ENCODE results near the gene DRGX.
A peak's percentile ranks its signal among the peaks of the same experiment; 100 is the strongest.

DRGX gene

DNA sequence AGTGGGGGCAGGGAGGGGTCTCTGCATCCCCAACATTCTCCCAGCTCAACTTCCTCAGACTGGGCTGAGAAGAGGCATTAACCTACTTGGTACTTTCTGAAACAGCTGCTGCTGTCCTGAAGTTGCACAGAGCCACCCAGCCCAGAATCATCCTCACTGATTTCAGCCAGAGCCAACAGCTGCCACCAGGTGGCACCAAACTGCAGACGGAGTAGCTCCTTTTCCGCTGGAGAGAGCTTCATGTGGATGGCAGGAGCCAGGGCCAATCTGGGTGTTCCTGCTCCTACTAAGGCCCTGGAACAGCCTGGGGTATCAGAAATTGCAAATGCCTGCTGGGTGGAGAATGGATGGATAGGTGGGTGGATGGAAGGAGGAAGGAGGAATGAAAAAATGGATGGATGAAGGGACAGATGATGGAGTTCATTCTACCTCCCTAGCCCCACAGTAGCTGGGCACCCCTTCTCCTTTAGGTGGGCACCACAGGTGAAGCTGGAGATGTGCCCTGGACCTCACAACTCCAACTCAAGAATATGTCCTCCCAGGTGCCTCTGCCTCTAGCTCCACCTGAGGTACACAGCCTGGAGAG lies 11.8 kb upstream of the DRGX start:
- DNase-seq = peak; percentile 55 to 91

DNA sequence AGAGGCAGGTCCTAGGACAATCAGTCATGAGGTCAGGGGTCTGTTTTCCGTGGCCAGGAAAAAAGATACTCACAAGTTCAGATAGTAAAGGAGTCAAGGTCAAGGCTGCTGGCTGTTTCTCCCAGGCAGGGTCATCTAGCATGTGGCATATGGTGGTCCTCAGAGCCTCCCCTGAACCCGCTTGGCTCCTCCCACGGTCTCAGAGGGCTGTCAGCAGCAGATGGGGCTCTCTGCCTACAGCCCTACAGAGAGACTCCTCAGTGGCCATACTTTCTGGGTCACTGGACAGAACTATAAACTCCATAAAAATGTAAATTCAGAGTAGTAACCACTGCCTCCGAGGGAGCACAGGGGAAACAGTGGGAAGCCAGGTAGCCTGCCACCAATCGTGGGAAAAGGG lies 11.3 kb upstream of the DRGX start:
- no peak for DNase-seq

DNA sequence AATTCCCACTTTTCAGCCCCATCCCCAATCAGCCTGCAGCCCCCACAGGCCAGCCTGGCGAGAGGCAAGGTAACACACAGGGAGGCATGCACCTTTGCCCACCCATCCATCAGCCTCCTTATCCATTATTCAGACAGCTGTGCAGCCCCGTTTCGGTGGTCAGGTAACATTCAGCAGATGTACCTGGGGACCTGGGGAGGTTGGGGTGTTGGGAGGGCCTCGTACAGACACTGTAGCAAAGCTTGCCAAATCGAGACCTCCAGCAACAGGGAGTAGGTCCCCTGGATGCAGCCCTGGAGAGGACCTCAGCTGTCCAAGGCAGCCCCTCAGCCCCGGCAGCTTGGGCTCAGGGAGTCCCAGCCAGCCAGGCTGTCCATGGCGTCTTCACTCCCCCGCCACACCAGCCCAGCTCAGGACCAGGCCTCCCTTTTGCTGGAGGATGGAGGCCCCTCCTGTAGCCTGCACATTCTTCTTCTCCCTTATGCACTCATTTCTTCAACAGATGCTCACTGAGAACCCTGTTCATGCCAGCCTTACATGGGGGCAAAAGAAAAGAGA lies 8.5 kb upstream of the DRGX start:
- DNase-seq = no peak

DNA sequence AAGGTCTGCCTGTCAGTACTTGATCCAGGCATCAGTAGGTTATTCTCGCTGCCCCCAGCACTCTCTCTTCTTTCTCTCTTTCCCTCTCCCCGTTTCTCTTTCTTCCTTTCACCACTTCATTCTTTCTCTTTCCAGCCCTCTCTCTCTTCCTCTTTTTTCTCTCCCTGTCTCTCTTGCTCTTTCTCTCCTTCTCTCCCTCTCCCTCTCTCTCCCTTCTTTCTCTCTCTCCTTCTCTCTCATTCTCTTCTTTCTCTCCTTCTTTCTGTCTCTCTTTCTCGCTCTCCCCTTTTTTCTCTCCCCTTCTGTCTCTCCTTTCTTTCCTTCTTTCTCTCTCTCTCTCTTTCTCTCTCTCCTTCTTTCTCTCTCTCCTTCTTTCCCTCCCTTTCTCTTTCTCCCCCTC lies 7.5 kb upstream of the DRGX start:
- no peak for DNase-seq

DNA sequence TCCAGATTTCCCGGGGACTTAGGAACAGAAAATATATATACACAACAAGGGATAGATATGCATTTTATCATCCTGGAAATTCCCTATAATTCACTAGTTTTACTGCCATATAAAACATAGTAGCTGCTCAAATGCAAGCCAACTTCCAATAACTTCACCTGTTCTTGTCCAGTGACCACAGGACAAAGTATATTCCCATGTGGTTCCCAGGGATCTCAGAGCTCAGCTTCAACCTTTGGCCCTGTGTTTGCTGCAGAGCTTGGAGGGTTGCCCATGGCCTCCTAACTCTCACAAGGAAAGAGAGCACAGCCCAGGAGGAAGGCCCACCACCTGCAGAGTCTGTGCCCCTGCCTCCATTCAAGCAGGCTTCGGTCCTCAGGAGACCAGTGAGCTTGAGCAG lies 4.5 kb upstream of the DRGX start:
- DNase-seq = no peak

DNA sequence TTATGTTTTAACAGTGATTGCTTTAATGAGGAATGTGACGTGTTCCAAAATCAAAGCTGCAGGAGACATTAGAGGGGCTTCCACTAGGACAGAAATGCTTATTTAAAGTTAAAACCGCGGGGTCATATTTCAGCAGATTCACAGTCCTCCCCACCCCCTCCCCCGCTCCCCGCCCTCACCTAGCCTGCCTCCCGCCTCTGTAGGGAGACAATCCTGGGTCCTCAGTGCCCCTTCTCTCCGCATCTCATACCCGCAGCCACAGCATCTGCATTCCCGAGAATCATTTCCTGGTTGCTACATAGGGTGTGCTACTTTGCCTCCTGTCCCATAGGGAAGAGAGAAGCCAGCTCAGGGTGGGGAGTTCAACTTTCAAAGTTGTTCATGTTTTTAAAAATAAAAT lies 3.1 kb upstream of the DRGX start:
- no peak for DNase-seq

DNA sequence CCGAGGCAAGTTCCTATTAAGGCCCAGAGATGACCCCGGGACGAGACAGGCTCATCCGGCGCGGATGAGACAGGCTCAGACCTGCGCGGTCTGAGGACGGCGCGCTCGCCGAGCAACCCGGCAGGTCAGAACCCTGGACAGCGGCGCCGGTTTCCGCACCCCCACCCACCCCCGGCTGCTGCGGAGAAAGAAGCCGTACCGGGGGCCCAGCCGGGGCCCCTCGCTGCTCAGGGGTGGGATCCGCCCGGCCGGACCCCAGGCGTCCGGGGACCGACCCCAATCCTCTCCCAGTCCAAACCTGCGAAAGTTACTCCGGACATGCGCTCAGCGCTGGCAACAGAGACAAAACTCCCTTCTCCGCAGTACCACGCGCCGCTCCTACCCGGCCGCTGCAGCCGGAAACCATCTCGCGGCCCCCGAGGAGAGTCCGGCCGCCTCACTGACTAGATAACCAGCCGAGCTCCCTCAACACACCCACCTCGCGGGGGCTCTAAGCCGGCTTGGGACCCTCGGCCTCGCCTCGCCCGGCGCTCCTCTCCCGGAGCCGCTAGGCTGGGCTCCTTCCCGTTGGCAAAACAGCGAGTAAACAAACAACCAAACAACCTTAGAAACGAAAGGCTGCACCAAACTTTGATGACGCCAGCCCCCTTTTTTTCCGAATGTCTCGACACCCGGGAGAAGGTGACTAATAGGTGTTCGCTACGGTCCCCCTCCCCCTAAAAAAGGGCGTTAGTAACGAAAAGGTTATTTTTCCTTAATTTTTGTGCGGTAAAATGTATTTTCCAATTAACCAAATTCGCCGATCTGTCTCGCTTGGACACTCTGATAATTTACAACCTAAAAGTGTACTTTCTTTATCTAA lies 2.3 kb upstream of the DRGX start:
- DNase-seq = peak; percentile 36 to 62

DNA sequence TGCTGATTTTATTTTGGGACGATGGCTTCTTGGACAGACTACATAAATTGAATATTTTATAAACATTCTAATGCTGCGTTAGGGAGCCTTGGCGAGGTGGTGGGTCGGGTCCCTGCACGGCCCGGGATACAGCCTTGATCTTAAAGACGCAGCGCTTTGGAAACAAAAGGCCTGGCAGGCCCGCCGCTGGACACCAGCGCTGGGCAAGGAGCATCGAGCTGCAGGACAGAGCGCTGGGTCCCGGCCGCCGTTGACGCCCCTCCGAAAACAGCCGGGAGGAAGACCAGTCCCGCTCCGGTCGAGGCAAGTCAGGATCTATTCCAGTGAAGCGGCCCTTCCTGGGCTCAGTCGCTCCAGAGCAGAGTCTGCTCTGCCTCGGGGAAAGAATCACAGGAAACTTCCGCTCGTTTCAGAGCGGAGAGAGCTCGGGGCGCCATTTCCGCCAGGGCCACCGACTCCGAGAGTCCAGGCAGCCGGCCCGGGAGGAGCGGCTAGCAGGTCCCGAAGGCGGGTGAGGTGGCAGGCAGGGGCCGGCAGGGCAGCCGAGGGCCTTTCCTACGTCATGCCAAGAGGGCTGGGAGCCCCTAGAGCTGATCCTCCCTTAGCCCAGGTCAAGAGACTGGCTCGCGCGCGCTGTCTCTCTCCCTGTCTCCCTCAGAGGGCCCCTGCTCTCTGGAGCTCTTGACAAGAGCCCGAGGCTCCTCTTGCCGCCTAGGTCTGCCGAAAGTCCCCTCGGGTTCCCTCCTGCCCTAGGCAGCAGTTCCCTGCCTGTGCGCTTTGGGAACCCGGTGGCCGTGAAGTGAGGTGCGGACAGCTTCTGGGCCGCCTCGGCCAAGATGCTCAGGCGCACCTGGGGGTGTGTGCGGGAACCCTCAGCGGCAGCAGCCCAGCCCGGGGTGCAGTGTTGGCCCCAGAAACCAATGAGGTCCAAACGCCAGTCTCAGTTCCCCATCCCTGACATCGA lies 1.4 kb upstream of the DRGX start:
- DNase-seq = no peak

DNA sequence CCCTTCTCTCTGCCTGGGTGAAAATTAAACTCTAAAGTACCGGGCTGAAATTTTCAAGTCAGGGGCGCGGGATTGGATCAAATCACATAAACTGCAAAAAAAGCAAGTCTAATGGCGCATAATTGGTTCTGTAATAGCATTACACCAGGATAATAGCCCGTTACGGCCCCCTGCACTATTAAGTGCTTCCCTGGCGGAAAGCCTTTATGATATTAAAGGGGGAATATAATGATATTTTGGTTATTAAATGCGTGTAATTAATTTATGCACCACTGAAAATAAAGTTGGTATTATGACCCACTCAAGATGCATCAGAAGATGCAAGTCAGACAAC lies 744 bp upstream of the DRGX start:
- DNase-seq = no peak

DNA sequence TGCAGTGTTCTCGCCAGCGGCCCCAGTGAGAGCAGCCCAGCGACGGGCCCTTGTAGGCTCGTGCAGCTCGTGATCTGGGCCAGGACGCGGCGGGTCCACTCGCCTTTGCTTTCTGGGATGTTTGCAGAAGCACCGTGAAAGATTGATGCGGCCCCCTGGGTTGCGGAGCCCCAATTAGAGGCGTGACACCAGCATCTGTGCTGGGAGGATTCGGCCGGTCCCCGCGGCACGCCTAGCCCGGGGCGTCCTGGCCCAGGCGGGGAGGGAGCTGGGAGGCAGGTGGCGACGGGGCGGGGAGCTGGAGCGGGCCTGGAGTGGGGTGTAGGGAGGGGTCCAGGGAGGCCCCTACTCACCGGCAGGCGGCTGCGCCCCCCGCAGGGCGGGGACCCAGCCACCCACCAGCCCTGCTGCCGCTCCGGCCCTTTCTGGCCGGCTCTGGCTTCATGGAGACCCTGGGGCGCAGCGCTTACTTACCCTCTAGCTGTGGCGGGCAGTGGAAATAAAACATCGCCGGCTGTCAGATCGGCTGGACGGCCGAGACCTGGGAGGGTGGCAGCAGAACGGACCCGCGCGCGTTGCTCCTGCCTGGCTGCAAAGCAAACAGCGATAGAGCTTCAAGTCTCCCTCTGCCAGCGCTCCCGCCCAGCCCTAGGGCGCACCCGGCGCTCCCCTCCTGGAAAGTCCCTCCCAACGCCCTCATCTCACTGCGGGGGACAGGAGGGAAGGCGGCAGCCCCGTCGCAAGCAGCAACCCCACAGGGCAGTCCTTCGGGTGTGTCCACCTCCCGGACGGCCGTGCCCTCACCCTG lies 752 bp downstream of the DRGX start:
- peak in 1 of 2 donors; percentile 9 for DNase-seq

DNA sequence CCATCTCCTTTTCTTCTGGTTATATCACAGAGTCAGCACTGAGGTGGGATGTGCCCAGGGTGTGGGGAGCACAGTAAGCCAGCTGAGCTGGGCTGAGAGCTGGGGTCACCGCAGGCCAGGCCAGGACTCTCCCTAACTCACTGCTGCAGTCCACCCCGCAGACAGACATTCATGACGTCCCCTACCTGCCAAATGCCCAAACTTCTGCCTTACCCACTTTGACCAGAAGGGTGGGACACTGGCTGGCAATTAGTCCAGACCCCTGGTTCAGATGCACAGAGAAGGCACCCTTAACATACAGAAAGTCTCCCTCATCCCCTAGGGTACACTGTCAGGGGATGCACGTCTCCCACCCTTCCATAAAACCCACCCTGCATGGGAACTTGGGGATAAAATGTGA lies 2.1 kb downstream of the DRGX start:
- no peak for DNase-seq

DNA sequence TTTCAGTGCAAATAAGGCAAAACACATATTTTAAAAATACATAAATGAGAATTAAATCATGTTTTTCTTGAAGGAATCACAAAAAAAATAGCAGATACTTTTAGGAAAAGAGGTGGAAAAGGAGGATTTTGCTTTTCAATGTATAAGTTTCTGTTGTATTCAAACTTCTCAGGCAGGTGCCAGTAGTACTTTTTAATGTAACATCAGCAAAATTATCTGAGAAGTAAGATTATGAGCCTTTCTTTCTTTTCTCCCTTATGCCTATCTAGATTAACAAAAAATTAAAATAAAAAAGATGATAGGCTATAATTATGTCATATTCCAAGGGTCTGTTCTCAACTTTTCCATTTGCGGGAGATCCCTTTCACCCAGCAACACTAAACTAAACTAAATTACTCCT lies 2.6 kb downstream of the DRGX start:
- no peak for DNase-seq

DNA sequence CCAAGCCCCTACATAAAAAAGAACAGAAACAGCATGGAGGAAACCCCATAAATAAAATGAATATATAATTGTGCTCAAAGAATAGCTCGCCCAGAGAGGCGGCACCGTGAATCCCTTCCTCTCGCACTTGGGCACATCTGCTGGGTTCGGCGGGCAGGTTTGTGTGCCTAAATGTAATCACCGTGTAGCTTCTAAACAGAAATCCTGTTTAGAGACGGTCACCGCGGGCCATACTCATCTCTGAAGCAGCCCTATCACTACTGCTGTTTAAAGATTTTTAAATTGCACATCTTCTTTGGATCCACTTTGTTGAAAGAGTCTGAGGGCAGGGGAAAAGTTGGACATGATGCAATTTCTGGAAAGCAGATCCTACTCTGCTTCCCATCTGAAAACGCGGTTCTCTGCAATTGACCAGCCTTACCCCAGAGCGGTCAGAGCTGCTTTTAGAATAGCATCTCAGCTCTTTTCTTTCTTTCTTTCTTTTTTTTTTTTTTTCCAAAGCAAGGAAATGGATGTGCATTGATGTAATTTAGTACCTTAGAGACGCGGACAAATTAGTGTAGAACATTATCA lies 6.4 kb downstream of the DRGX start:
- DNase-seq = no peak

DNA sequence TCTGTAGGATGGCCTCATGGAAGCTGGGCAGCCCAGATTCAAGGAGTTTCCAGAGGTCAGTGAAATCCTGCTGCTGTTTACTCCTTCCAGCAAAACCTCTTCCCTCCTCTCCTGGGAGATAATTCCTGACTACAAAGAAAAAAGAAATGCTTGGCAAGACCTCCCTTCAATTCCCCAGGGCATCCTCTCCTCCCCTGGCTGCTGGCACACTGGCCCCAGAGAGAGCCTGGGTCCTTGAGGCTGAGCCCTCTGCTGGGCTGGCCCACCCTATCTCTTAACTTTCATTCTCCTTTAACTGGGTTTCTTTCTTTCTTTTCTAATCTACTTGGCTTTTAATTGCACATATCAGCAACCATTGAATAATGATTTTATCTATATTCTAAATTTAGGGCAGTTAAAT lies 7.7 kb downstream of the DRGX start:
- DNase-seq = no peak

DNA sequence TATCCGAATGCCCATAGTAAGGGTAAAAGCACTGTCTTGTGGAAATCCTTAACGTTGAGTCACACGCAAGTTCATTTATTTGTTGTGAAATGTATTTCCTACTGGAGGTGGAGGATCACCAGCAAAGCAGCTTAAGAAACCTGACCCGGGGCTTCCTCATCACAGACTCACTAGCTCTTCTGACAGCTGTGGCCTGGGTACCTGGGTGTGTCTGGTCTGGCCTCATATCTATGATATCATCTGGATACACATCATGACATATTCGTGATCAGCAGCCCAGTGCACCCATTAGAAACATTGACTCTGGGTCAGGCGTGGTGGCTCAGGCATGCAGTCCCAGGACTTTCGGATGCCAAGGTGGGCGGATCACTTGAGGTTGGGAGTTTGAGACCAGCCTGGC lies 8.8 kb downstream of the DRGX start:
- DNase-seq = peak; percentile 47 to 73

DNA sequence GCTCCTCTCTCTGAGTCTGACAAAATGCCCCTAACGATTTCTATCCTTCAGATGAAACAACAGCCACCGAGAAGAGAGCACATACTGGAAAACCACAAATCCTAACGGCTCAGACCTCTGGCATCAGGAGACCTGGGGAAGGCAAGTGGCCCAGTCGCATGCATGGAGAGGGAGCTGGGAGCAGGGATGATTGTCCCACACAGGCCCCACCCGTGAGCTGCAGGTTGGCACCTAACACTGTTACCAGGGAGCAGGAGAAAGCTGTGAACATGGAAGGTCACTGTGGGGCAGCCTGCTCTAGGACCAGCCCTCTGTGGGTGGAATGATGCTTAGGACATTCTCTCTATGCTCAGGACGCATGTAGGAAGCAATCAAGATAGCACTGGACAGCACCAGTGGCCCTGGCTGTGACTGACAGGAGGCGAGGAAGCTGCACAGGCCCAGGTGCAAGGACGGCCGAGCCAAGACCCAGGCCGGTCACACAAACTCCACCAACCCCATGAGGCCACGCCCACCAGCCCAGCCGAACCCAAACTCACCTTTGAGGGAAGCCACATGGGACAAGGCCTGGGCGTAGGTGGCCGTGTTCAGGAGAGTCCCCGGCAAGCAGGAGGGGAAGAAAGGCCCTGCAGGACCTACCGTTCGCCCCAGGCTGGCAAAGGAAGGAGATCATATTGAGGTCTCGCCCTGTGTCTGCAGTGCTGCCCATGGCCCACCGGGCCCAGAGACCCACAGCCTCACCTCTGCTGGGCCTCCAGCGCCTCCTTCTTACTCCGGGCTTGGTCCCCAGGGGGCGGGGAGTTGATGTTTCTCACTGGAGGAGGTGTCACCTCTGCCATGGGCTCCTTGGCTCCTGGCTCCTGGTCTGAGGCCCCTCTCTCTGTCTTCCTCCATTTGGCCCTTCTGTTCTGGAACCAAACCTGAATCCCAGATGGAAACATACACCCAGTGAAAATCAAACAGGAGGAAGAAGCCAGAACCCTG lies 9.7 kb downstream of the DRGX start:
- DNase-seq = no peak

DNA sequence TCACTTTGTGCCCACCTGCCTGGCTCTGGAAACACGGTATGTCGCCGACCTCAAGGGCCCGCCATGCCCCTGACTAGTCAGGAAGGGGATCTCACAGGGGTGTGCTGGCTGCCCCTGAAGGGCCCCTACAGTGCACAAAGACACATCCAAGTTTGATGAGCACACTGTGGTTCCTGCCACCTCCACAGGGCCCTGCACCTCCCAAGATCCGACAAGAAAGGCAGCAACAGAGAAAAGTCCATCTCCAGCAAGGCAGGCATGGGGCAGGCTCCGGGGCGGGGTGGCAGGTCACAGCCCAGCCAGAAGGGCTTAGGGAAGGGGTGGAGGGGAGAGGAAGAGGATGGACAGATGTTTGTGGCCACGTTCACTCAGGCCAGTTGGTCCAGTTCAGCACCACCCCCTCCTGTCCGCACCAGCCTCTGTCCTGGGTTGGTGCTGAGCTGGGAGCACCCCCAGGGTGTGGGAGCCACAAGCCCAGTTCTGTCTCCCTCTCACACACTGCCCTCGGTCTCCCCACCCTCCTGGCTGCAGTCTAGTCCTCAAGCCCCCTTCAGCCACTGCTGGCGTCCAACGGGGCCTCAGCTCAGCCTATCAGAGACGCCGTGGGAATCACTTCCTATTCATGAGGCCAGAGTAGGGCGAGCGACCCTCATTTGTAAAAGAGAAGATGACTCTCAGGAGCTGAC lies 11.5 kb downstream of the DRGX start:
- DNase-seq = no peak

DNA sequence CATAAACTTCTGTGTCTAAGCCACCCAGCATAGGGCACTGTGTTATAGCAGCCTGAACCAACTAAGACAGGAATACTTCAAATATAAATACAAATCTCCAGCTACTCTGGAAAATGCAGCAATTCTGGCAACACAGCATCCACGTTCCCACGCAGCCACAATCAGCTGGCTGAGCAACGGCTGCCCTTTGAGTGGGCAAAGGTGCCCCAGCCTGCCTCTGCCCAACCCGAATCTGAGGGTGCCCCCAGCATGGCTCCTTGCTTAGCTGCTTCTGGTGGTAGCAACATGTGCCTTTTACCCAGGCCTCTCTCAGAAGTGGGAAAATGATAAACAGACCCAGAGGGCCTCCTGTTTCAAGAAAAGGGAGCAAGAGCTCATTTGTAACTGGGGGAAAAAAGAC lies 12.0 kb downstream of the DRGX start:
- no peak for DNase-seq

DNA sequence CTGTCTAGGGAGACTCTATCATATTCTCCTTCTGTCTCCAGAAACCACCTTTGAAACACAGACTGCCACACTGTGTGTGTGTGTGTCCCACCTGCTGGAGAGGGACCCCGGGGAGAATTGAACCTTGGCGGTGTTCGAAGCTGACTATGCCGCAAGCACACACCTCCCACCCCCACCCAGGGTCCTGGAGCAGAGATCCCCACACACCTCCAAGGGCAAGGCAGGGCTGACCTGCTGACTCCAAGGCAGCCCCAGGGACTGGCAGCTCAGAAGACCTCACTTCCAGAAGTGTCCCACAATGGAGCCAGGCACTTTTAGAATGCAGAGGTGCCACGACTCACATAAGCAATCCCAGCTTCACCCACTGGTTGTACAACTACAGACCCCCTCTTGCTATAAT lies 13.1 kb downstream of the DRGX start:
- DNase-seq = no peak

DNA sequence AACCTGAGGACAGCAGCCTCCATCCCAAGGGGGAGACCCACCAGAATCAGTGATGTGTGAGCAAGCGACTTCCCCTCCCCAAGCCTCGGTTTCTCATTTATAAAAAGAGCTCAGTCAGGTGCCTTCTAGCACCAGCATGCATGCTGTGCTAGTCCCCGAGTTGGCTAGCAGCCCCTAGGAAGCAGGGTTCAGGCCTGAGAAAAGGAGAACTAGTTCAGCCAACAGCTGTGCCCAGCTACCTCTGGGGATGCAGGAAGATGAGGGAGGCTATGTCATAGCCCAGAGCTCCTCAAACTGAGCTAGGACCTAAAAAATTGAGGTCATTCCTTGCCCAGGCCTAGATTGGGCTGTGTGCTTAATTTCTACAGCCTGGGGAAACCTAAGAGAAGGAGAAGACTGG lies 13.7 kb downstream of the DRGX start:
- DNase-seq = no peak
